HFFc6 (cell line): ENCODE results near the gene BMPR1B. TPM values are rescaled to one million over a fixed set of nuclear protein-coding genes. Genes with fewer than 3 reads are reported as not detected.
"Not testable (repeated sequence)": the region's sequence is repeated elsewhere in the genome, so short reads cannot be mapped to it uniquely, and the experiment has no call there.

Source experiments
- DNase-seq: peaks from one replicate; pipeline ENCODE4 v3.0.0-alpha.2; 2018
- H3K27ac Mint-ChIP-seq: 2 replicates; pipeline ENCODE4 v1.8.0; 2020; ENCODE audit warnings: mild to moderate bottlenecking, mixed read lengths
- H3K27me3 Mint-ChIP-seq: 2 replicates; pipeline ENCODE4 v1.8.0; 2021; ENCODE audit warnings: mild to moderate bottlenecking, moderate library complexity, mixed read lengths; ENCODE audit not compliant: insufficient read depth
- H3K36me3 Mint-ChIP-seq: 2 replicates; pipeline ENCODE4 v1.8.0; 2021; ENCODE audit warnings: low read depth, mixed read lengths
- H3K4me1 Mint-ChIP-seq: 2 replicates; pipeline ENCODE4 v1.8.0; 2020; ENCODE audit warnings: low read depth, mixed read lengths
- H3K4me3 Mint-ChIP-seq: 2 replicates; pipeline ENCODE4 v1.8.0; 2020; ENCODE audit warnings: mild to moderate bottlenecking, moderate library complexity, mixed read lengths
- H3K9me3 Mint-ChIP-seq: 2 replicates; pipeline ENCODE4 v1.8.0; 2020; ENCODE audit warnings: mild to moderate bottlenecking, mixed read lengths
- CTCF ChIP-seq: fragments of 200-600 bp; sonication (generic); IDR thresholded peaks from 2 replicates; pipeline ENCODE4 v1.5.0; 2021; ENCODE audit warnings: antibody characterized with exemption, mild to moderate bottlenecking
- total RNA-seq, 6 experiments: library from RNA; stranded (reverse); fragmentation: NEBNext Ultra II Directional; extraction: Animal tissue kit (Norgen Biotek cat#: 25700); gene quantifications; 2 replicates in 1 of 6; 3 replicates in 5 of 6; pipeline ENCODE4 v1.2.3, GENCODE V29; 2021

The BMPR1B gene
- total RNA-seq, 6 experiments from 2014 or later: not detected

GRCh38 chr4:95050980-95051701 is 293.4 kb downstream of the BMPR1B start:
- Mint-ChIP-seq H3K27ac (no peak overlapping the region), H3K9me3 (no peaks in the 10 kb centered on the region), H3K27me3 (no peaks in the 10 kb centered on the region; the same call in 1 of the 2 replicates), H3K36me3 (no peaks in the 10 kb centered on the region), H3K4me3 (no peak overlapping the region), H3K4me1 (no peaks in the 10 kb centered on the region)
- no peak for TF ChIP-seq CTCF
- DNase-seq: no peak

- Mint-ChIP-seq H3K9me3 (no peaks in the 10 kb centered on the region), H3K4me1 (no peaks in the 10 kb centered on the region), H3K4me3 (no peak overlapping the region), H3K27ac (no peak overlapping the region), H3K36me3 (no peaks in the 10 kb centered on the region), H3K27me3 (no peaks in the 10 kb centered on the region; the same call in 1 of the 2 replicates)
- no peak for DNase-seq
- TF ChIP-seq CTCF: no peak
These were observed 293.9 kb downstream of the BMPR1B start for GRCh38 chr4:95051702-95052020.

GRCh38 chr4:95058991-95059390 is 301.2 kb downstream of the BMPR1B start:
- H3K4me1 Mint-ChIP-seq: no peaks in the 10 kb centered on the region
- no peak overlapping the region for H3K27ac Mint-ChIP-seq
- peaks cover 2% of the 10 kb centered on the region; the same call in 1 of the 2 replicates for H3K27me3 Mint-ChIP-seq
- no peaks in the 10 kb centered on the region for H3K36me3 Mint-ChIP-seq
- no peaks in the 10 kb centered on the region for H3K9me3 Mint-ChIP-seq
- no peak for TF ChIP-seq CTCF
- no peak overlapping the region for H3K4me3 Mint-ChIP-seq
- DNase-seq: no peak

GRCh38 chr4:95059663-95060062 is 301.9 kb downstream of the BMPR1B start:
- Mint-ChIP-seq H3K36me3 (no peaks in the 10 kb centered on the region), H3K27me3 (peaks cover 2% of the 10 kb centered on the region; the same call in 1 of the 2 replicates), H3K4me3 (no peak overlapping the region), H3K9me3 (no peaks in the 10 kb centered on the region), H3K27ac (no peak overlapping the region), H3K4me1 (no peaks in the 10 kb centered on the region)
- no peak for DNase-seq
- no peak for TF ChIP-seq CTCF

GRCh38 chr4:95061220-95061619 is 303.5 kb downstream of the BMPR1B start:
- Mint-ChIP-seq H3K4me1 (no peaks in the 10 kb centered on the region), H3K9me3 (no peaks in the 10 kb centered on the region), H3K4me3 (no peak overlapping the region)

GRCh38 chr4:95061801-95062200 is 304.0 kb downstream of the BMPR1B start:
- not testable (repeated sequence) for H3K27ac Mint-ChIP-seq, H3K27me3 Mint-ChIP-seq, H3K4me1 Mint-ChIP-seq, H3K9me3 Mint-ChIP-seq, H3K36me3 Mint-ChIP-seq, H3K4me3 Mint-ChIP-seq, DNase-seq

More at GRCh38 chr4:95061220-95061619, 303.5 kb downstream of the BMPR1B start:
- DNase-seq: no peak
- TF ChIP-seq CTCF: no peak
- H3K36me3 Mint-ChIP-seq: no peaks in the 10 kb centered on the region
- no peak overlapping the region for H3K27ac Mint-ChIP-seq
- H3K27me3 Mint-ChIP-seq: peaks cover 2% of the 10 kb centered on the region; the same call in 1 of the 2 replicates
